ENCODE data around the gene CCL1. TPM values are rescaled to one million over a fixed set of nuclear protein-coding genes. Genes with fewer than 3 reads are reported as not detected.

Gene CCL1
- total and polyA plus RNA-seq, 9 of the 15 experiments (the other 6 are each of a cell fraction or from before 2014, with no cell fraction given) = 0.45 TPM; not detected in 8

GRCh38 chr17:34386697-34387550 is 23.9 kb upstream of the CCL1 start (continued):
- TF ChIP-seq, protein P1, sequence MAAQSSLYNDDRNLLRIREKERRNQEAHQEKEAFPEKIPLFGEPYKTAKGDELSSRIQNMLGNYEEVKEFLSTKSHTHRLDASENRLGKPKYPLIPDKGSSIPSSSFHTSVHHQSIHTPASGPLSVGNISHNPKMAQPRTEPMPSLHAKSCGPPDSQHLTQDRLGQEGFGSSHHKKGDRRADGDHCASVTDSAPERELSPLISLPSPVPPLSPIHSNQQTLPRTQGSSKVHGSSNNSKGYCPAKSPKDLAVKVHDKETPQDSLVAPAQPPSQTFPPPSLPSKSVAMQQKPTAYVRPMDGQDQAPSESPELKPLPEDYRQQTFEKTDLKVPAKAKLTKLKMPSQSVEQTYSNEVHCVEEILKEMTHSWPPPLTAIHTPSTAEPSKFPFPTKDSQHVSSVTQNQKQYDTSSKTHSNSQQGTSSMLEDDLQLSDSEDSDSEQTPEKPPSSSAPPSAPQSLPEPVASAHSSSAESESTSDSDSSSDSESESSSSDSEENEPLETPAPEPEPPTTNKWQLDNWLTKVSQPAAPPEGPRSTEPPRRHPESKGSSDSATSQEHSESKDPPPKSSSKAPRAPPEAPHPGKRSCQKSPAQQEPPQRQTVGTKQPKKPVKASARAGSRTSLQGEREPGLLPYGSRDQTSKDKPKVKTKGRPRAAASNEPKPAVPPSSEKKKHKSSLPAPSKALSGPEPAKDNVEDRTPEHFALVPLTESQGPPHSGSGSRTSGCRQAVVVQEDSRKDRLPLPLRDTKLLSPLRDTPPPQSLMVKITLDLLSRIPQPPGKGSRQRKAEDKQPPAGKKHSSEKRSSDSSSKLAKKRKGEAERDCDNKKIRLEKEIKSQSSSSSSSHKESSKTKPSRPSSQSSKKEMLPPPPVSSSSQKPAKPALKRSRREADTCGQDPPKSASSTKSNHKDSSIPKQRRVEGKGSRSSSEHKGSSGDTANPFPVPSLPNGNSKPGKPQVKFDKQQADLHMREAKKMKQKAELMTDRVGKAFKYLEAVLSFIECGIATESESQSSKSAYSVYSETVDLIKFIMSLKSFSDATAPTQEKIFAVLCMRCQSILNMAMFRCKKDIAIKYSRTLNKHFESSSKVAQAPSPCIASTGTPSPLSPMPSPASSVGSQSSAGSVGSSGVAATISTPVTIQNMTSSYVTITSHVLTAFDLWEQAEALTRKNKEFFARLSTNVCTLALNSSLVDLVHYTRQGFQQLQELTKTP (IDR thresholded peaks at IDR 0.05; ENCODE audit: low read depth in 1 of 2, partially characterized antibody in 2 of 2) = no peak
- peak; percentile 58; the same call in 1 of the 2 replicates for TF ChIP-seq C11orf30 (IDR thresholded peaks at IDR 0.05; ENCODE audit: low read depth)
- TF ChIP-seq ZNF511 (CRISPR knock-in tag; IDR thresholded peaks at IDR 0.05) = no peak
- TF ChIP-seq NFE2 (IDR thresholded peaks at IDR 0.05; ENCODE audit: low read depth) = no peak; the same call in 1 of the 2 replicates
- no peak for TF ChIP-seq ZEB2 (IDR thresholded peaks at IDR 0.05)
- TF ChIP-seq, protein P2, sequence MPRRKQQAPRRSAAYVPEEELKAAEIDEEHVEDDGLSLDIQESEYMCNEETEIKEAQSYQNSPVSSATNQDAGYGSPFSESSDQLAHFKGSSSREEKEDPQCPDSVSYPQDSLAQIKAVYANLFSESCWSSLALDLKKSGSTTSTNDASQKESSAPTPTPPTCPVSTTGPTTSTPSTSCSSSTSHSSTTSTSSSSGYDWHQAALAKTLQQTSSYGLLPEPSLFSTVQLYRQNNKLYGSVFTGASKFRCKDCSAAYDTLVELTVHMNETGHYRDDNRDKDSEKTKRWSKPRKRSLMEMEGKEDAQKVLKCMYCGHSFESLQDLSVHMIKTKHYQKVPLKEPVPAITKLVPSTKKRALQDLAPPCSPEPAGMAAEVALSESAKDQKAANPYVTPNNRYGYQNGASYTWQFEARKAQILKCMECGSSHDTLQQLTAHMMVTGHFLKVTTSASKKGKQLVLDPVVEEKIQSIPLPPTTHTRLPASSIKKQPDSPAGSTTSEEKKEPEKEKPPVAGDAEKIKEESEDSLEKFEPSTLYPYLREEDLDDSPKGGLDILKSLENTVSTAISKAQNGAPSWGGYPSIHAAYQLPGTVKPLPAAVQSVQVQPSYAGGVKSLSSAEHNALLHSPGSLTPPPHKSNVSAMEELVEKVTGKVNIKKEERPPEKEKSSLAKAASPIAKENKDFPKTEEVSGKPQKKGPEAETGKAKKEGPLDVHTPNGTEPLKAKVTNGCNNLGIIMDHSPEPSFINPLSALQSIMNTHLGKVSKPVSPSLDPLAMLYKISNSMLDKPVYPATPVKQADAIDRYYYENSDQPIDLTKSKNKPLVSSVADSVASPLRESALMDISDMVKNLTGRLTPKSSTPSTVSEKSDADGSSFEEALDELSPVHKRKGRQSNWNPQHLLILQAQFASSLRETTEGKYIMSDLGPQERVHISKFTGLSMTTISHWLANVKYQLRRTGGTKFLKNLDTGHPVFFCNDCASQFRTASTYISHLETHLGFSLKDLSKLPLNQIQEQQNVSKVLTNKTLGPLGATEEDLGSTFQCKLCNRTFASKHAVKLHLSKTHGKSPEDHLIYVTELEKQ (CRISPR knock-in tag; IDR thresholded peaks at IDR 0.05) = no peak
- TF ChIP-seq ILF3 (IDR thresholded peaks at IDR 0.05; ENCODE audit: borderline replicate concordance) = no peak
- no peak for TF ChIP-seq CBX1 (IDR thresholded peaks at IDR 0.05; ENCODE audit: low read depth)
- peak; percentile 52; the same call in 1 of the 2 replicates for TF ChIP-seq SMARCA4 (IDR thresholded peaks at IDR 0.05)
- TF ChIP-seq TAF15 (IDR thresholded peaks at IDR 0.05; ENCODE audit: low read depth, low read length) = no peak
- TF ChIP-seq ARNT (IDR thresholded peaks at IDR 0.05) = no peak
- TF ChIP-seq MCM5 (IDR thresholded peaks at IDR 0.05; ENCODE audit: low read depth) = no peak
- no peak for TF ChIP-seq TRIM28 (IDR thresholded peaks at IDR 0.05)
- no peak for TF ChIP-seq ZNF551 (CRISPR knock-in tag; IDR thresholded peaks at IDR 0.05)
- TF ChIP-seq POLR2B (IDR thresholded peaks at IDR 0.05; ENCODE audit: low read depth, partially characterized antibody) = no peak
- no peak for TF ChIP-seq MEIS2 (IDR thresholded peaks at IDR 0.05; ENCODE audit: partially characterized antibody)
- TF ChIP-seq FOSL1 (tag; conservative IDR thresholded peaks at IDR 0.05) = peak; percentile 88
- TF ChIP-seq RAD21 (CRISPR knock-in tag; conservative IDR thresholded peaks at IDR 0.05 in 1 of 2, IDR thresholded peaks at IDR 0.05 in 1 of 2) = no peak
- TF ChIP-seq DPF2 (IDR thresholded peaks at IDR 0.05) = peak; percentile 61
- TF ChIP-seq STAG1 (CRISPR knock-in tag; IDR thresholded peaks at IDR 0.05; ENCODE audit: borderline replicate concordance) = no peak
- 0 out of 2 replicates have a peak, but pooled peaks have one; percentile 37 for TF ChIP-seq NFRKB (IDR thresholded peaks at IDR 0.05; ENCODE audit: low read depth)

All from K562 (cell line).